ENCODE measurements around the gene COG4. TPM values are rescaled to one million over a fixed set of nuclear protein-coding genes. Genes with fewer than 3 reads are reported as not detected.
A peak's percentile ranks its signal among the peaks of the same experiment; 100 is the strongest.
"Not testable (repeated sequence)": the region's sequence is repeated elsewhere in the genome, so short reads cannot be mapped to it uniquely, and the experiment has no call there.

The COG4 gene
- total RNA-seq, 4 donors from 2014 or later, result 71.3 to 99.0 (median 75.8) TPM

DNA sequence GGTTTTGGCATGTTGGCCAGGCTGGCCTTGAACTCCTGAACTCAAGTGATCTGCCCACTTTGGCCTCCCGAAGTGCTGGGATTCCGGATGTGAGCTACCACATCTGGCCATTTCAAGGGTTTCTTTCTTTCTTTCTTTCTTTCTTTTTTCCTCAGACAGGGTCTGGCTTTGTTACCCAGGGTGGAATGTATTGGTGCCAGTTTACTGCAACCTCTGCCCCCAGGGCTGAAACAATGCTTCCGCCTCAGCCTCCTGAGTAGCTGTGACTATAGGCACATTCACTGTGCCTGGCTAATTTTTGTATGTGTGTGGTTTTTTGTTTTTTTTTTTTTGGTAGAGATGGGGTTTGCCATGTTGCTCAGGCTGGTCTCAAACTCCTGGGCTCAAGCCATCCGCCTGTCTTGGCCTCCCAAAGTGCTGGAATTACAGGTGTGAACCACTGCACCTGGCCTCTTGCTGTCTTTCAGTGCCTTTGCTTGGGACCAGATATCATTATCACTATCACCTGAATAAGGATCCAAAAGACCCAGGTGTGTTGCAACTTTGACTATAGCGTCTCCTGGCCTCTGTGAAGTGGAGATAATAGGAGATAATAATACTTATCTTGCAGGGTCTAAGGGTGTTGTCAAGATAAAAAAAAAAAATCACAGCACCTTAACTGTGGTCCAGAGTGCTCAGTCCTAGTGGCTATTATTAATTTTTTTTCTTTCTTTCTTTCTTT is 65.7 kb downstream of the COG4 start:
- TF ChIP-seq, protein P1, sequence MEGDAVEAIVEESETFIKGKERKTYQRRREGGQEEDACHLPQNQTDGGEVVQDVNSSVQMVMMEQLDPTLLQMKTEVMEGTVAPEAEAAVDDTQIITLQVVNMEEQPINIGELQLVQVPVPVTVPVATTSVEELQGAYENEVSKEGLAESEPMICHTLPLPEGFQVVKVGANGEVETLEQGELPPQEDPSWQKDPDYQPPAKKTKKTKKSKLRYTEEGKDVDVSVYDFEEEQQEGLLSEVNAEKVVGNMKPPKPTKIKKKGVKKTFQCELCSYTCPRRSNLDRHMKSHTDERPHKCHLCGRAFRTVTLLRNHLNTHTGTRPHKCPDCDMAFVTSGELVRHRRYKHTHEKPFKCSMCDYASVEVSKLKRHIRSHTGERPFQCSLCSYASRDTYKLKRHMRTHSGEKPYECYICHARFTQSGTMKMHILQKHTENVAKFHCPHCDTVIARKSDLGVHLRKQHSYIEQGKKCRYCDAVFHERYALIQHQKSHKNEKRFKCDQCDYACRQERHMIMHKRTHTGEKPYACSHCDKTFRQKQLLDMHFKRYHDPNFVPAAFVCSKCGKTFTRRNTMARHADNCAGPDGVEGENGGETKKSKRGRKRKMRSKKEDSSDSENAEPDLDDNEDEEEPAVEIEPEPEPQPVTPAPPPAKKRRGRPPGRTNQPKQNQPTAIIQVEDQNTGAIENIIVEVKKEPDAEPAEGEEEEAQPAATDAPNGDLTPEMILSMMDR (IDR thresholded peaks at IDR 0.05), result no peak
- no peak for TF ChIP-seq POLR2A (IDR thresholded peaks at IDR 0.05)
- Histone ChIP-seq H3K4me3 (no peak overlapping the region), H3K4me1 (peaks cover 0 to 20% (median 2%) of the 10 kb centered on the region in 4 donors), H3K9me3 (no peaks in the 10 kb centered on the region), H3K36me3 (peaks cover 0 to 1% (median 0%) of the 10 kb centered on the region in 3 donors), H3K27ac (no peak overlapping the region), H3K27me3 (no peaks in the 10 kb centered on the region)
- DNase-seq, result no peak

DNA sequence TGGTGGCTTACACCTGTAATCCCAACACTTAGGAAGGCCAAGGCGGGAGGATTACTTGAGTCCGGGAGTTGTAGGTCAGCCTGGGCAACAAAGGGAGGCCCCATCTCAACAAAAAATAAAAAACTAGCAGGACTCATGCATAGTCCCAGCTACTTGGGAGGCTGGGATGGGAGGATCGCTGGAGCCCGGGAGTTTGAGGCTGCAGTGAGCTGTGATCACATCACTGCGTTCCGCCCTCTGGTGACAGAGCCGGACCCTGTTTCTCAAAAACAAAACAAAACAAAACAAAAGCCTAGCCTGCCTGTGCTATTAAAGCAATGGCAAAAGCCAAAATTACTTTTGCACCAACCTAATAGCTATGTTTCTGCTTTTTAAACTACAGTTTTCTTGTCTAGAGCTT is 67.4 kb downstream of the COG4 start:
- Histone ChIP-seq H3K27ac (peak overlapping the region in 1 of 4 donors; percentile 89), H3K4me1 (peaks cover 0 to 18% (median 2%) of the 10 kb centered on the region in 4 donors), H3K4me3 (peak overlapping the region in 1 of 4 donors; percentile 95)

DNA sequence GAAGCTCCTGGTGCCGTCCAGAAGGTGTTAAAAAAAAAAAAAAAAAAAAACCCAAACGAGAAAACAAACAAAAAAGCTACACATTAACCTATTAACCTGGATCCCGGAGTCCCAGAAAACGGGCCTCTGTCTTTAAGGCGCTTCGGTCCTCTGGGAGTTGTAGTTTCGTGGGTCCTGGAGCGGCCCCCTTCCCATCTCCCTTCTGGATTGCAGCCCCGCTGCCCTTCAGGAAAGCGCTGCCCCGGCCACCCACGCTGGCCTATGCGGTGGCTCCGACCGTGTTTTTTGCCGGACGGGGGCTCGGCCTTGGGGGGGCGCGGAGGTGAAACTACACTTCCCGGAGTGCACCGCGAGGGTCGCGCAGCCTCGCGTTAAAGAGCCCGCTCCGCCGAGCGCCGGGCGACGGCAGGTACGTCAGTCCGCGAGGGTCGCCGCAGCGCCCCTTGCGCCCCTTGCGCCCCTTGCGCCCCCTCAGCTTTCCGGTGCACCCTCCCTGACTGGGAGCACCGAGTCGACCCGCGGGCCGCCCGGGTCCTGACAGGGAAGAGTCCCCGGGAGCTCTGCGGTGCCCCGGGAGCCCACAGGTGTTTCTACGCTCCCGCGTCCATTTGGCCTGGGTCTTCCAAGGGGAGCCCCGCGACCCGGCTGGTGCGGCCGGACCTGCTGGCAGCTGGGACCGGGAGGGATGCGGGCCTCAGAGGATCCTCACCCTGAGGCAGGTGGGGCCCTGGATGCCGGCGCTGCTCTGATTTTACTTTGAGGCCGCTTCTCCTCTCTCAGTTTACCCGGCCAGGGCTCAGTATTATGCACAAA is 68.9 kb downstream of the COG4 start, which contains the start of gene FCSK:
FCSK (plus strand) TSS at position 374 of the 813 bp plus-strand sequence. CDS start 8,596 bp downstream, outside the sequence.
- Histone ChIP-seq H3K9me3 (no peaks in the 10 kb centered on the region), H3K36me3 (no peaks in the 10 kb centered on the region), H3K27ac (peak within 1 kb of the TSS; percentile 86 to 91 (median 88)), H3K4me3 (peak within 1 kb of the TSS; percentile 74 to 95 (median 83)), H3K27me3 (no peaks in the 10 kb centered on the region), H3K4me1 (peaks cover 0 to 16% (median 2%) of the 10 kb centered on the region in 4 donors)
- DNase-seq, result peak; percentile 54 to 88 (median 81)
- TF ChIP-seq, protein P1 (IDR thresholded peaks at IDR 0.05), result peak in 1 of 6 experiments; percentile 5
- TF ChIP-seq POLR2A (IDR thresholded peaks at IDR 0.05), result peak in 1 of 2 donors; percentile 43

More for the DNA sequence above, 67.4 kb downstream of the COG4 start:
- H3K27me3 ChIP-seq, result no peaks in the 10 kb centered on the region
- no peak for DNase-seq
- H3K36me3 ChIP-seq, result no peaks in the 10 kb centered on the region
- H3K9me3 ChIP-seq, result no peaks in the 10 kb centered on the region
- TF ChIP-seq POLR2A (IDR thresholded peaks at IDR 0.05), result no peak
- TF ChIP-seq, protein P1 (IDR thresholded peaks at IDR 0.05), result no peak

- no peaks in the 10 kb centered on the region for H3K9me3 ChIP-seq
- no peak for DNase-seq
- H3K27me3 ChIP-seq, result no peaks in the 10 kb centered on the region
- TF ChIP-seq POLR2A (IDR thresholded peaks at IDR 0.05), result no peak
- TF ChIP-seq, protein P1 (IDR thresholded peaks at IDR 0.05), result no peak
- H3K4me3 ChIP-seq, result peak overlapping the region; percentile 74 to 95 (median 83)
- H3K4me1 ChIP-seq, result peaks cover 0 to 16% (median 2%) of the 10 kb centered on the region in 4 donors
- no peaks in the 10 kb centered on the region for H3K36me3 ChIP-seq
- H3K27ac ChIP-seq, result peak overlapping the region; percentile 10 to 91 (median 88)
These were observed 69.5 kb downstream of the COG4 start for GRCh38 chr16:70453892-70454221.

DNA sequence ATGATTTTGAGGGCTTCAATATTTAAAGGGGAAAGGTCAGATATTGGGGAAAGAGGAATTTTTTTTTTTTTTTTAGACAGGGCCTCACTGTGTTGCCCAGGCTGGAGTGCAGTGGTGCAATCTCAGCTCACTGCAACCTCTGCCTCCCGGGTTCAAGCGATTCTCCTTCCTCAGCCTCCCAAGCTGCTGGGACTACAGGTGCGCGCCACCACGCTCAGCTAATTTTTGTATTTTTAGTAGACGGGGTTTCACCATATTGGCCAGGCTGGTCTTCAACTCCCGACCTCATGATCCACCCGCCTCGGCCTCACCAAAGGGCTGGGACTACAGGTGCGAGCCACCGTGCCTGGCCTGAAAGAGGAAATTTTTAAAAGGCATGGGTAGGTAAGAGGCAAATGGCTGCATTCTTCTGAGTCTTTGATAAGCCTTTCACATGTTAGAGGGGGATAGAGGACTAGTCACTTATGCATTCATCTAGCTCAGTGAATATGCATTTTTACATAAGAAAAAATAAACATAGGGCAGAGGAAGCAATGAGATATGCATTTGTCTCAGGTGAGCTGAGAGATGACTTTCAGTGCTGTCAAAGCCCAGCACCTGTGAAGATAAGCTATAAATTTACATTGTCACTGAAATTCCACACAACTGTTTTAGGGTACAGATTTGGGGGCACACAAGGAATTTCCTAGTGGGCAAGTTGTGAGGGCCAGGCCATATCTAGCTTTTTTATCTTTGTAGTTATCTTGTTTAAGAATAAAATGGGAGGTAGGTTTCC is 70.0 kb downstream of the COG4 start:
- Histone ChIP-seq H3K27ac (peak overlapping the region in 2 of 4 donors; percentile 10 to 89), H3K4me3 (peak overlapping the region; percentile 74 to 95 (median 83)), H3K9me3 (no peaks in the 10 kb centered on the region), H3K36me3 (no peaks in the 10 kb centered on the region), H3K4me1 (peaks cover 0 to 16% (median 2%) of the 10 kb centered on the region in 4 donors), H3K27me3 (no peaks in the 10 kb centered on the region)
- no peak for DNase-seq
- TF ChIP-seq, protein P1 (IDR thresholded peaks at IDR 0.05), result no peak
- TF ChIP-seq POLR2A (IDR thresholded peaks at IDR 0.05), result no peak

DNA sequence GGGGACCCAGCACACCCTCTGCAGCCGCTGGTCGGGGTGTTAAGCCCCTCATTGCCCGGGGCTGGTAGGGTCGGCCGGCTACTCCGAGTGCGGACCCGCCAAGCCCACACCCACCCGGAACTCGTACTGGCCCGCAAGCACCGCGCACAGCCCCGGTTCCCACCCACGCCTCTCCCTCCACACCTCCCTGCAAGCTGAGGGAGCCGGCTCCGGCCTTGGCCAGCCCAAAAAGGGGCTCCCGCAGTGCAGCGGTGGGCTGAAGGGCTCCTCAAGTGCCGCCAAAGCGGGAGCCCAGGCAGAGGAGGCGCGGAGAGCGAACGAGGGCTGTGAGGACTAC is 72.4 kb downstream of the COG4 start:
- H3K27me3 ChIP-seq, H3K4me3 ChIP-seq, DNase-seq, H3K27ac ChIP-seq, H3K9me3 ChIP-seq, H3K36me3 ChIP-seq: not testable (repeated sequence)
- peaks cover 0 to 14% (median 2%) of the 10 kb centered on the region in 4 donors for H3K4me1 ChIP-seq

DNA sequence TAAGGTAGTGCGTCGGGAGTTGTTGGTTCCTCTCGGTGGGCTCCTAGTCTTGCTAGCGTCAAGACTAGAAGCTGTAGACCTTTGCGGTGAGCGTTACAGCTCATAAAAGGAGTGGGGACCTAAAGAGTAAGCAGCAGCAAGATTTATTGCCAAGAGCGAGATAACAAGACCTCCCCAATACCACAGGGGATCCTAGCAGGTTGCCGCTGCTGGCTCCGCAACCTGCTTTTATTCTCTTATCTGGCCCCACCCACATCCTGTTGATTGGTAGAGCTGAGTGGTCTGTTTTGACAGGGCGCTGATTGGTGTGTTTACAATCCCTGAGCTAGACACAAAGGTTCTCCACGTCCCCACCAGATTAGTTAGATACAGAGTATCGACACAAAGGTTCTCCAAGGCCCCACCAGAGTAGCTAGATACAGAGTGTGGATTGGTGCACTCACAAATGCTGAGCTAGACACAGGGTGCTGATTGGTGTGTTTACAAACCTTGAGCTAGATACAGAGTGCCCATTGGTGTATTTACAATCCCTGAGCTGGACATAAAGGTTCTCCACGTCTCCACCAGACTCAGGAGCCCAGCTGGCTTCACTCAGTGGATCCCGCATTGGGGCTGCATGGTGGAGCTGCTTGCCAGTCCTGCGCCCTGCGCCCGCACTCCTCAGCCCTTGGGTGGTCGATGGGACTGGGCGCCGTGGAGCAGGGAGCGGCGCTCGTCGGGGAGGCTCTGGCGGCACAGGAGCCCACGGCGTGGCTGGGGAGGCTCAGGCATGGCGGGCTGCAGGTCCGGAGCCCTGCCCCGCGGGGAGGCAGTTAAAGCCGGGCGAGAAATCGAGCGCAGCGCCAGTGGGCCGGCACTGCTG is 73.0 kb downstream of the COG4 start:
- H3K4me3 ChIP-seq, H3K36me3 ChIP-seq, H3K27ac ChIP-seq, DNase-seq, H3K4me1 ChIP-seq, H3K27me3 ChIP-seq, H3K9me3 ChIP-seq: not testable (repeated sequence)

Measured in Peyer's patch (tissue), 4 donors.